PC-9 (cell line): ENCODE data around the gene LILRA1. TPM values are rescaled to one million over a fixed set of nuclear protein-coding genes. Genes with fewer than 3 reads are reported as not detected.

Experiments
- BruUV-seq: library from RNA; stranded (reverse); fragments of 400-500 nt; replicated peaks from 2 replicates; lab custom pipeline; 2021; lab: Mats Ljungman, UMichigan
- CTCF ChIA-PET: fragments of 300-600 bp; sonication (Branson Sonifier 250); formaldehyde crosslinking; loops from one replicate; lab custom pipeline; 2022; ENCODE audit warnings: antibody characterized with exemption; lab: Charles Lee
- POLR2A ChIA-PET: fragments of 300-600 bp; sonication (Branson Sonifier 250); formaldehyde crosslinking; loops from one replicate; lab custom pipeline; 2022; ENCODE audit warnings: antibody characterized with exemption; ENCODE audit not compliant: unreplicated experiment; lab: Charles Lee
- DNase-seq, 2 experiments: peaks; one replicate each; pipeline versions ENCODE4 v3.0.0 to v3.0.0-alpha.2; 2015 to 2022; ENCODE audit warnings: mixed read lengths in 1 of 2
- H2AFZ ChIP-seq: fragments of 200-600 bp; sonication (generic); 2 replicates; pipeline ENCODE4 v1.8.1; 2017; ENCODE audit warnings: antibody characterized with exemption
- H3F3A ChIP-seq: fragments of 200-600 bp; sonication (generic); 2 replicates; pipeline ENCODE4 v1.8.1; 2017; ENCODE audit warnings: antibody characterized with exemption, mild to moderate bottlenecking, low read depth; ENCODE audit not compliant: insufficient read depth
- H3K27ac ChIP-seq: fragments of 200-600 bp; sonication (generic); 2 replicates; pipeline ENCODE4 v1.6.1; 2016; ENCODE audit warnings: mixed run types
- H3K27me3 ChIP-seq: fragments of 200-600 bp; sonication (generic); 2 replicates; pipeline ENCODE4 v1.6.1; 2016; ENCODE audit warnings: low read depth, mixed run types; ENCODE audit not compliant: insufficient read depth
- H3K36me3 ChIP-seq: fragments of 200-600 bp; sonication (generic); 2 replicates; pipeline ENCODE4 v1.6.1; 2016; ENCODE audit warnings: low read depth, mixed run types
- H3K4me1 ChIP-seq: fragments of 200-600 bp; sonication (generic); replicated peaks from 2 replicates; pipeline ENCODE4 v1.6.1; 2016; ENCODE audit warnings: mixed run types; ENCODE audit not compliant: insufficient read depth
- H3K4me2 ChIP-seq: fragments of 200-600 bp; sonication (generic); 2 replicates; pipeline ENCODE4 v1.6.1; 2017; ENCODE audit warnings: mixed run types
- H3K4me3 ChIP-seq: fragments of 200-600 bp; sonication (generic); 2 replicates; pipeline ENCODE4 v1.6.1; 2016; ENCODE audit warnings: mixed run types
- H3K79me2 ChIP-seq: fragments of 200-600 bp; sonication (generic); 2 replicates; pipeline ENCODE4 v1.6.1; 2017; ENCODE audit warnings: low read depth, mixed run types
- H3K9me2 ChIP-seq: fragments of 200-600 bp; sonication (generic); 2 replicates; pipeline ENCODE4 v1.8.1; 2017; ENCODE audit warnings: mild to moderate bottlenecking; ENCODE audit not compliant: insufficient read depth
- H3K9me3 ChIP-seq: fragments of 200-600 bp; sonication (generic); 2 replicates; pipeline ENCODE4 v1.8.1; 2016; ENCODE audit warnings: low read depth; ENCODE audit not compliant: insufficient read depth
- H4K20me1 ChIP-seq: fragments of 200-600 bp; sonication (generic); 2 replicates; pipeline ENCODE4 v1.8.1; 2017; ENCODE audit not compliant: insufficient read depth
- EZH2 ChIP-seq: fragments of 200-600 bp; sonication (generic); IDR thresholded peaks from 2 replicates; pipeline ENCODE4 v1.8.0; 2017; ENCODE audit warnings: antibody characterized with exemption, low read depth
- intact Hi-C: fragments of 100-400 bp; cut with micrococcal nuclease; formaldehyde crosslinking; loops from one replicate; pipeline ENCODE4 v1.10.0; 2022; ENCODE audit not compliant: unreplicated experiment
- total RNA-seq: library from RNA; stranded (reverse); gene quantifications from 2 replicates; pipeline ENCODE4 v1.2.3, GENCODE V29; 2021
- TF ChIP-seq, protein P1 (sequence below): fragments of 200-600 bp; sonication (generic); conservative IDR thresholded peaks from 2 replicates; pipeline ENCODE4 v1.6.1; 2017; ENCODE audit warnings: mixed run types, antibody characterized with exemption, mild to moderate bottlenecking, moderate library complexity

LILRA1 gene
- total RNA-seq, 1 experiment from 2014 or later, result not detected

DNA sequence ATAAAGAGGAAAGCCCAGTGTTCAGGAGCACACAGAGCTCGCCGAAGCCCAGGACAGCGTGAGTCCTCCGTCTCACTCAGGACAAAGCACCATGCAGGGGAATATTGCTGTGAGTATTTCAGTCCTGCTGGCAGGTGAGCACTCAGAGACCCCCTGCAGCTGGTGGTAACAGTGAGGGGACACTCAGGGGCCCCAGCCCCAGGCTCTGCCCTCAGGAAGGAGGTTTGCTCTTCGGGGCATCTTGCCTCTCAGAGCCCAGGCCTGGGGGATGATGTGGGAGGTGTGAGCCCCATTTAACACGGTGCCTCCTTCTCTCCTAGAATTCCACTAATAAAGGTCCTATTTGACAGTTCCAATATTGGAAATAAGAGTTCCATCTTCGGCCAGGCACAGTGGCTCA, 14.8 kb downstream of the LILRA1 start:
- Histone ChIP-seq H2AFZ (no peak overlapping the region), H3K4me1 (no peaks in the 10 kb centered on the region), H3K4me3 (no peak overlapping the region), H3K27me3 (peaks cover 74% of the 10 kb centered on the region), H3K9me2 (no peaks in the 10 kb centered on the region), H4K20me1 (no peaks in the 10 kb centered on the region), H3K36me3 (no peaks in the 10 kb centered on the region), H3K27ac (no peak overlapping the region), H3K9me3 (no peaks in the 10 kb centered on the region), H3F3A (no peaks in the 10 kb centered on the region), H3K4me2 (no peak overlapping the region), H3K79me2 (no peaks in the 10 kb centered on the region)
- DNase-seq, result peak in 1 of 2 experiments; percentile 29
- intact Hi-C loops, result no loop called here
- POLR2A ChIA-PET, result no interaction called here
- TF ChIP-seq, protein P1, sequence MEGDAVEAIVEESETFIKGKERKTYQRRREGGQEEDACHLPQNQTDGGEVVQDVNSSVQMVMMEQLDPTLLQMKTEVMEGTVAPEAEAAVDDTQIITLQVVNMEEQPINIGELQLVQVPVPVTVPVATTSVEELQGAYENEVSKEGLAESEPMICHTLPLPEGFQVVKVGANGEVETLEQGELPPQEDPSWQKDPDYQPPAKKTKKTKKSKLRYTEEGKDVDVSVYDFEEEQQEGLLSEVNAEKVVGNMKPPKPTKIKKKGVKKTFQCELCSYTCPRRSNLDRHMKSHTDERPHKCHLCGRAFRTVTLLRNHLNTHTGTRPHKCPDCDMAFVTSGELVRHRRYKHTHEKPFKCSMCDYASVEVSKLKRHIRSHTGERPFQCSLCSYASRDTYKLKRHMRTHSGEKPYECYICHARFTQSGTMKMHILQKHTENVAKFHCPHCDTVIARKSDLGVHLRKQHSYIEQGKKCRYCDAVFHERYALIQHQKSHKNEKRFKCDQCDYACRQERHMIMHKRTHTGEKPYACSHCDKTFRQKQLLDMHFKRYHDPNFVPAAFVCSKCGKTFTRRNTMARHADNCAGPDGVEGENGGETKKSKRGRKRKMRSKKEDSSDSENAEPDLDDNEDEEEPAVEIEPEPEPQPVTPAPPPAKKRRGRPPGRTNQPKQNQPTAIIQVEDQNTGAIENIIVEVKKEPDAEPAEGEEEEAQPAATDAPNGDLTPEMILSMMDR, result no peak
- no peak for TF ChIP-seq EZH2
- BruUV-seq, result no TSS peak
- CTCF ChIA-PET, result no interaction called here

DNA sequence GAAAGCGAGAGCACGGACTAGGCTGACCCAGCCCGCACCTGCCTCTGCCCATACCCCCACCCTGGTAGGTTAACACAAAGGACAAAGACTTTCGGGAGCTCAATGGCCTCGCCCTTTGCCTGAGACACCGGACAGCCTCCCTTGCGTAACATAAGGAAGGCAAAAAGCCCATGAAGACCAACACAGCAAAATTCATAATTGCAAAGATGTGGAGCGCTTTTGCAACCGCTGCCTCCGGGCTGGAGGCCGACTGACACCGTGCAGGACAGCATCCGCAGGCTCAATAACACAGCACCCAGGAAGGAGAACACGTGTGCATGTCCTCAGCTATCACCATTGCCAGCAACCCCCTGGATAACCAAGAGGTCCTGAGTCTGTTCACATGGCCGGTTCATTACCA, 15.4 kb downstream of the LILRA1 start:
- BruUV-seq, result no TSS peak
- H3K27me3 ChIP-seq, result peaks cover 77% of the 10 kb centered on the region
- ChIA-PET POLR2A (no interaction called here), CTCF (no interaction called here)
- no peaks in the 10 kb centered on the region for H3K9me3 ChIP-seq
- H3K4me1 ChIP-seq, result no peaks in the 10 kb centered on the region
- no peaks in the 10 kb centered on the region for H3K79me2 ChIP-seq
- H3K4me2 ChIP-seq, result no peak overlapping the region
- intact Hi-C loops, result no loop called here
- H2AFZ ChIP-seq, result no peak overlapping the region
- no peak overlapping the region for H3K4me3 ChIP-seq
- H3K36me3 ChIP-seq, result no peaks in the 10 kb centered on the region
- H4K20me1 ChIP-seq, result no peaks in the 10 kb centered on the region; the same call in 1 of the 2 replicates
- TF ChIP-seq, protein P1, result no peak
- no peak for TF ChIP-seq EZH2
- no peaks in the 10 kb centered on the region for H3F3A ChIP-seq
- H3K27ac ChIP-seq, result no peak overlapping the region
- no peaks in the 10 kb centered on the region for H3K9me2 ChIP-seq
- DNase-seq, result no peak

DNA sequence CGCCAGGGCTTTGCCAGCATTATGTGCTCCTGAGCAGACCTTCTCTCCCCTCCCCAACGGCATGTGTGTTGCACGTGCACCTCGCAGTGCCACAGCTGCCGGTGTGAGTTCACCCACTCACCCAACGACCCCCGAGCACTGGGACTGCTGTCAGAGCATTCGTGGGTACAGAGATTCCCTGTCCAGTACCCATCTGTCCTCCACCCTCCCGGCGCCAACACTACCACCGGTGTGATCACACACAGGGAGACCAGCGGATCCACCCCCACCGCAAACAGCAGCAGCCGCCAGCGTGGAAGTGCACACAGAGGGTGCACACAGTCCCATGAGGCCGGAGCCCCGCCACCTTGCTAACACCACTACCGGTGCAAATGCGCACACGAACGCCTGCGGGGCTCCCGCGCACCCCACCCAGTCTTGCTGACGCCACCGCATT, 15.9 kb downstream of the LILRA1 start:
- H3K27me3 ChIP-seq, result peaks cover 80% of the 10 kb centered on the region
- CTCF ChIA-PET, result no interaction called here
- H4K20me1 ChIP-seq, result no peaks in the 10 kb centered on the region; the same call in 1 of the 2 replicates
- no peak overlapping the region for H3K4me2 ChIP-seq
- no peak overlapping the region for H3K4me3 ChIP-seq
- no peaks in the 10 kb centered on the region for H3K79me2 ChIP-seq
- no peaks in the 10 kb centered on the region for H3F3A ChIP-seq
- POLR2A ChIA-PET, result no interaction called here
- TF ChIP-seq EZH2, result no peak
- H3K9me2 ChIP-seq, result no peaks in the 10 kb centered on the region
- H3K9me3 ChIP-seq, result no peaks in the 10 kb centered on the region
- no peak for DNase-seq
- no peaks in the 10 kb centered on the region for H3K4me1 ChIP-seq
- BruUV-seq, result no TSS peak
- H3K27ac ChIP-seq, result no peak overlapping the region
- H3K36me3 ChIP-seq, result no peaks in the 10 kb centered on the region
- intact Hi-C loops, result no loop called here
- no peak overlapping the region for H2AFZ ChIP-seq

DNA sequence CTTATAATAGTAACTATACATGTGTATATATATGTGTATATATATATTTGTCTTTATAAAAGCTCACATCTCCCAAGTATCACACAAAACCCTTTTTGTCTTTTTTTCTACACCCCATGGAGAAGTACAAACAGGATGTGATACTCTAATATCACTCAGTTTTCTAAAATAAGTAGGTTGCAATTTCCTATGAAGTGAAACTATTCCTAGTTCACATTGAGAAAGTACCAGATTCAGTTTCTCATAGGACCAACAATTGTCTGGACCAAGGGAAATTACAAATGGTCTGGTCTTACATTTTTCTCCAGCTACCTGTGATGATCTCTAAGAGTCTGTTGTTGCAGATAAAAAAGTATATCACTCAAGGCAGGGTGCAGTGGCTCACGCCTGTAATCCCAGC, 19.0 kb downstream of the LILRA1 start:
- no peaks in the 10 kb centered on the region for H3F3A ChIP-seq
- ChIA-PET POLR2A (no interaction called here), CTCF (no interaction called here)
- no peak overlapping the region for H3K4me2 ChIP-seq
- H3K9me3 ChIP-seq, result no peaks in the 10 kb centered on the region
- no peaks in the 10 kb centered on the region for H3K4me1 ChIP-seq
- peaks cover 63% of the 10 kb centered on the region for H3K27me3 ChIP-seq
- no peak for TF ChIP-seq EZH2
- TF ChIP-seq, protein P1, result no peak
- no peaks in the 10 kb centered on the region for H3K9me2 ChIP-seq
- H3K27ac ChIP-seq, result no peak overlapping the region
- no peaks in the 10 kb centered on the region for H3K79me2 ChIP-seq
- H3K36me3 ChIP-seq, result no peaks in the 10 kb centered on the region
- peak in 1 of 2 experiments; percentile 25 for DNase-seq
- BruUV-seq, result no TSS peak
- intact Hi-C loops, result no loop called here
- H2AFZ ChIP-seq, result no peak overlapping the region
- H4K20me1 ChIP-seq, result no peaks in the 10 kb centered on the region; the same call in 1 of the 2 replicates
- H3K4me3 ChIP-seq, result no peak overlapping the region
